ENCODE data around the gene MAN2C1.

The MAN2C1 gene

GRCh38 chr15:75371486-75371885 lies 3.1 kb upstream of the MAN2C1 start:
- Histone ChIP-seq H3K27ac (ENCODE audit: low read depth in 2 of 2, low read length in 2 of 2) (no peak overlapping the region), H3K4me3 (ENCODE audit: low read length in 2 of 2) (no peak overlapping the region), H3K4me1 (ENCODE audit: control insufficient read depth in 2 of 2, insufficient read depth in 2 of 2, low read length in 2 of 2) (peaks cover 18% of the 10 kb centered on the region in 2 donors), H3K9ac (ENCODE audit: low read depth in 1 of 2, low read length in 2 of 2) (no peak overlapping the region), H3K36me3 (ENCODE audit: control insufficient read depth in 2 of 2, insufficient read depth in 2 of 2, low read length in 2 of 2) (peaks cover 39 to 57% of the 10 kb centered on the region in 2 donors), H3K9me3 (ENCODE audit: control insufficient read depth in 2 of 2, low read length in 2 of 2) (no peaks in the 10 kb centered on the region), H3K27me3 (ENCODE audit: control insufficient read depth in 2 of 2, insufficient read depth in 2 of 2, low read length in 2 of 2) (no peaks in the 10 kb centered on the region)

- no peaks in the 10 kb centered on the region for H3K27me3 ChIP-seq (ENCODE audit: control insufficient read depth in 2 of 2, insufficient read depth in 2 of 2, low read length in 2 of 2)
- H3K9ac ChIP-seq (ENCODE audit: low read depth in 1 of 2, low read length in 2 of 2): peak overlapping the region in 1 of 2 donors; percentile 96
- H3K27ac ChIP-seq (ENCODE audit: low read depth in 2 of 2, low read length in 2 of 2): peak overlapping the region; percentile 9 to 100
- H3K9me3 ChIP-seq (ENCODE audit: control insufficient read depth in 2 of 2, low read length in 2 of 2): no peaks in the 10 kb centered on the region
- H3K4me1 ChIP-seq (ENCODE audit: control insufficient read depth in 2 of 2, insufficient read depth in 2 of 2, low read length in 2 of 2): peaks cover 18% of the 10 kb centered on the region in 2 donors
- peaks cover 36 to 58% of the 10 kb centered on the region in 2 donors for H3K36me3 ChIP-seq (ENCODE audit: control insufficient read depth in 2 of 2, insufficient read depth in 2 of 2, low read length in 2 of 2)
- H3K4me3 ChIP-seq (ENCODE audit: low read length in 2 of 2): peak overlapping the region; percentile 90 to 91
These were observed 1.6 kb upstream of the MAN2C1 start for GRCh38 chr15:75369897-75370581.

GRCh38 chr15:75368689-75369239 lies 357 bp upstream of the MAN2C1 start:
- H3K36me3 ChIP-seq (ENCODE audit: control insufficient read depth in 2 of 2, insufficient read depth in 2 of 2, low read length in 2 of 2): peaks cover 34 to 57% of the 10 kb centered on the region in 2 donors
- H3K9ac ChIP-seq (ENCODE audit: low read depth in 1 of 2, low read length in 2 of 2): peak overlapping the region; percentile 90 to 96
- peaks cover 18% of the 10 kb centered on the region in 2 donors for H3K4me1 ChIP-seq (ENCODE audit: control insufficient read depth in 2 of 2, insufficient read depth in 2 of 2, low read length in 2 of 2)
- H3K27ac ChIP-seq (ENCODE audit: low read depth in 2 of 2, low read length in 2 of 2): peak overlapping the region; percentile 99 to 100
- H3K27me3 ChIP-seq (ENCODE audit: control insufficient read depth in 2 of 2, insufficient read depth in 2 of 2, low read length in 2 of 2): no peaks in the 10 kb centered on the region
- peak overlapping the region; percentile 90 to 91 for H3K4me3 ChIP-seq (ENCODE audit: low read length in 2 of 2)
- H3K9me3 ChIP-seq (ENCODE audit: control insufficient read depth in 2 of 2, low read length in 2 of 2): no peaks in the 10 kb centered on the region

- Histone ChIP-seq H3K4me1 (ENCODE audit: control insufficient read depth in 2 of 2, insufficient read depth in 2 of 2, low read length in 2 of 2) (peaks cover 18% of the 10 kb centered on the region in 2 donors), H3K4me3 (ENCODE audit: low read length in 2 of 2) (peak overlapping the region; percentile 90 to 91), H3K9me3 (ENCODE audit: control insufficient read depth in 2 of 2, low read length in 2 of 2) (no peaks in the 10 kb centered on the region), H3K27me3 (ENCODE audit: control insufficient read depth in 2 of 2, insufficient read depth in 2 of 2, low read length in 2 of 2) (no peaks in the 10 kb centered on the region), H3K9ac (ENCODE audit: low read depth in 1 of 2, low read length in 2 of 2) (peak overlapping the region in 1 of 2 donors; percentile 90), H3K27ac (ENCODE audit: low read depth in 2 of 2, low read length in 2 of 2) (peak overlapping the region; percentile 99 to 100), H3K36me3 (ENCODE audit: control insufficient read depth in 2 of 2, insufficient read depth in 2 of 2, low read length in 2 of 2) (peaks cover 30 to 52% of the 10 kb centered on the region in 2 donors)
These were observed 948 bp downstream of the MAN2C1 start for GRCh38 chr15:75367406-75367912.

- Histone ChIP-seq H3K9ac (ENCODE audit: low read depth in 1 of 2, low read length in 2 of 2) (no peak overlapping the region), H3K27ac (ENCODE audit: low read depth in 2 of 2, low read length in 2 of 2) (no peak overlapping the region), H3K4me3 (ENCODE audit: low read length in 2 of 2) (no peak overlapping the region), H3K27me3 (ENCODE audit: control insufficient read depth in 2 of 2, insufficient read depth in 2 of 2, low read length in 2 of 2) (no peaks in the 10 kb centered on the region), H3K9me3 (ENCODE audit: control insufficient read depth in 2 of 2, low read length in 2 of 2) (no peaks in the 10 kb centered on the region), H3K4me1 (ENCODE audit: control insufficient read depth in 2 of 2, insufficient read depth in 2 of 2, low read length in 2 of 2) (peaks cover 18% of the 10 kb centered on the region in 2 donors), H3K36me3 (ENCODE audit: control insufficient read depth in 2 of 2, insufficient read depth in 2 of 2, low read length in 2 of 2) (peaks cover 30 to 52% of the 10 kb centered on the region in 2 donors)
These were observed 1.4 kb downstream of the MAN2C1 start for GRCh38 chr15:75367006-75367405.

GRCh38 chr15:75366163-75366562 lies 2.2 kb downstream of the MAN2C1 start:
- Histone ChIP-seq H3K27me3 (ENCODE audit: control insufficient read depth in 2 of 2, insufficient read depth in 2 of 2, low read length in 2 of 2) (no peaks in the 10 kb centered on the region), H3K9ac (ENCODE audit: low read depth in 1 of 2, low read length in 2 of 2) (no peak overlapping the region), H3K4me3 (ENCODE audit: low read length in 2 of 2) (no peak overlapping the region), H3K27ac (ENCODE audit: low read depth in 2 of 2, low read length in 2 of 2) (no peak overlapping the region), H3K9me3 (ENCODE audit: control insufficient read depth in 2 of 2, low read length in 2 of 2) (no peaks in the 10 kb centered on the region), H3K4me1 (ENCODE audit: control insufficient read depth in 2 of 2, insufficient read depth in 2 of 2, low read length in 2 of 2) (peaks cover 18% of the 10 kb centered on the region in 2 donors), H3K36me3 (ENCODE audit: control insufficient read depth in 2 of 2, insufficient read depth in 2 of 2, low read length in 2 of 2) (peaks cover 28 to 51% of the 10 kb centered on the region in 2 donors)

- Histone ChIP-seq H3K4me1 (ENCODE audit: control insufficient read depth in 2 of 2, insufficient read depth in 2 of 2, low read length in 2 of 2) (peaks cover 18% of the 10 kb centered on the region in 2 donors), H3K9ac (ENCODE audit: low read depth in 1 of 2, low read length in 2 of 2) (no peak overlapping the region), H3K36me3 (ENCODE audit: control insufficient read depth in 2 of 2, insufficient read depth in 2 of 2, low read length in 2 of 2) (peaks cover 30 to 59% of the 10 kb centered on the region in 2 donors), H3K4me3 (ENCODE audit: low read length in 2 of 2) (no peak overlapping the region), H3K27me3 (ENCODE audit: control insufficient read depth in 2 of 2, insufficient read depth in 2 of 2, low read length in 2 of 2) (no peaks in the 10 kb centered on the region), H3K9me3 (ENCODE audit: control insufficient read depth in 2 of 2, low read length in 2 of 2) (no peaks in the 10 kb centered on the region), H3K27ac (ENCODE audit: low read depth in 2 of 2, low read length in 2 of 2) (no peak overlapping the region)
These were observed 3.5 kb downstream of the MAN2C1 start for GRCh38 chr15:75364881-75365280.

- Histone ChIP-seq H3K36me3 (ENCODE audit: control insufficient read depth in 2 of 2, insufficient read depth in 2 of 2, low read length in 2 of 2) (peaks cover 40 to 65% of the 10 kb centered on the region in 2 donors), H3K4me1 (ENCODE audit: control insufficient read depth in 2 of 2, insufficient read depth in 2 of 2, low read length in 2 of 2) (peaks cover 7 to 8% of the 10 kb centered on the region in 2 donors), H3K4me3 (ENCODE audit: low read length in 2 of 2) (no peak overlapping the region), H3K27ac (ENCODE audit: low read depth in 2 of 2, low read length in 2 of 2) (no peak overlapping the region), H3K9ac (ENCODE audit: low read depth in 1 of 2, low read length in 2 of 2) (no peak overlapping the region), H3K9me3 (ENCODE audit: control insufficient read depth in 2 of 2, low read length in 2 of 2) (no peaks in the 10 kb centered on the region), H3K27me3 (ENCODE audit: control insufficient read depth in 2 of 2, insufficient read depth in 2 of 2, low read length in 2 of 2) (no peaks in the 10 kb centered on the region)
These were observed 4.6 kb downstream of the MAN2C1 start for GRCh38 chr15:75363786-75364185.

- H3K27ac ChIP-seq (ENCODE audit: low read depth in 2 of 2, low read length in 2 of 2): no peak overlapping the region
- H3K9me3 ChIP-seq (ENCODE audit: control insufficient read depth in 2 of 2, low read length in 2 of 2): no peaks in the 10 kb centered on the region
- H3K36me3 ChIP-seq (ENCODE audit: control insufficient read depth in 2 of 2, insufficient read depth in 2 of 2, low read length in 2 of 2): peaks cover 50 to 74% of the 10 kb centered on the region in 2 donors
- no peak overlapping the region for H3K4me3 ChIP-seq (ENCODE audit: low read length in 2 of 2)
- H3K27me3 ChIP-seq (ENCODE audit: control insufficient read depth in 2 of 2, insufficient read depth in 2 of 2, low read length in 2 of 2): no peaks in the 10 kb centered on the region
- no peak overlapping the region for H3K9ac ChIP-seq (ENCODE audit: low read depth in 1 of 2, low read length in 2 of 2)
- H3K4me1 ChIP-seq (ENCODE audit: control insufficient read depth in 2 of 2, insufficient read depth in 2 of 2, low read length in 2 of 2): peaks cover 5 to 6% of the 10 kb centered on the region in 2 donors
These were observed 5.7 kb downstream of the MAN2C1 start for GRCh38 chr15:75362642-75363249.
